MCF 10A (cell line): ENCODE data around the gene SAMSN1. TPM values are rescaled to one million over a fixed set of nuclear protein-coding genes. Genes with fewer than 3 reads are reported as not detected.

Source experiments
- BruUV-seq: library from RNA; stranded (reverse); fragments of 400-500 nt; replicated peaks from 2 replicates; lab custom pipeline; 2021; lab: Mats Ljungman, UMichigan
- CTCF ChIA-PET: fragments of 300-600 bp; sonication (Branson Sonifier 250); formaldehyde crosslinking; extraction: SDS; loops from one replicate; lab custom pipeline; 2021; ENCODE audit warnings: antibody characterized with exemption, inconsistent platforms; lab: Yijun Ruan, JAX
- POLR2A ChIA-PET: fragments of 300-600, 350-650 bp; sonication (Branson Sonifier 250); formaldehyde crosslinking; extraction: SDS; loops from one replicate; lab custom pipeline; 2020; ENCODE audit warnings: antibody characterized with exemption, inconsistent platforms; lab: Yijun Ruan, JAX
- DNase-seq: peaks from one replicate; pipeline ENCODE4 v3.0.0-alpha.2; 2018; ENCODE audit not compliant: unreplicated experiment
- H3K27ac Mint-ChIP-seq: one replicate; pipeline ENCODE4 v1.8.0; 2022; ENCODE audit warnings: mild to moderate bottlenecking, low read depth, mixed read lengths; ENCODE audit not compliant: unreplicated experiment
- H3K27me3 Mint-ChIP-seq: one replicate; pipeline ENCODE4 v1.8.0; 2022; ENCODE audit warnings: mixed read lengths; ENCODE audit not compliant: insufficient read depth, unreplicated experiment
- H3K36me3 Mint-ChIP-seq: one replicate; pipeline ENCODE4 v1.8.0; 2022; ENCODE audit warnings: mild to moderate bottlenecking, moderate library complexity, mixed read lengths; ENCODE audit not compliant: insufficient read depth, unreplicated experiment
- H3K4me1 Mint-ChIP-seq: one replicate; pipeline ENCODE4 v1.8.0; 2022; ENCODE audit warnings: mixed read lengths; ENCODE audit not compliant: insufficient read depth, unreplicated experiment
- H3K4me3 Mint-ChIP-seq: one replicate; pipeline ENCODE4 v1.8.0; 2022; ENCODE audit warnings: mild to moderate bottlenecking, moderate library complexity, mixed read lengths; ENCODE audit not compliant: unreplicated experiment
- H3K9me3 Mint-ChIP-seq: one replicate; pipeline ENCODE4 v1.8.0; 2022; ENCODE audit warnings: mixed read lengths; ENCODE audit not compliant: unreplicated experiment
- CTCF ChIP-seq: fragments of 200-600 bp; IDR thresholded peaks from one replicate; pipeline ENCODE4 v1.8.0; 2022; ENCODE audit warnings: antibody characterized with exemption, mild to moderate bottlenecking; ENCODE audit not compliant: unreplicated experiment
- intact Hi-C: fragments of 100-400 bp; cut with micrococcal nuclease; formaldehyde crosslinking; loops from 2 replicates; pipeline ENCODE4 v1.14.1; 2022
- total RNA-seq: library from RNA; stranded (reverse); gene quantifications from 2 replicates; pipeline ENCODE4 v1.2.3, GENCODE V29; 2022

Gene SAMSN1
- total RNA-seq, 1 experiment from 2014 or later = 2.3 TPM

GRCh38 chr21:14559102-14559501 lies 13.0 kb upstream of the SAMSN1 start:
- Mint-ChIP-seq H3K36me3 (no peaks in the 10 kb centered on the region), H3K27me3 (no peaks in the 10 kb centered on the region), H3K4me3 (no peak overlapping the region), H3K4me1 (peaks cover 12% of the 10 kb centered on the region), H3K27ac (no peak overlapping the region), H3K9me3 (peaks cover 26% of the 10 kb centered on the region)
- ChIA-PET CTCF (interaction anchor here (0.6 kb wide), 1 partner anchor 241 kb away, joined by 3 read pairs; no protein-coding TSS in a partner anchor), POLR2A (interaction anchor here (0.6 to 1.2 kb wide), 4 partner anchors 9 to 467 kb away, joined by 3 to 4 read pairs (median 3); no protein-coding TSS in a partner anchor)
- intact Hi-C loops = no loop called here
- no TSS peak for BruUV-seq
- DNase-seq = no peak
- no peak for TF ChIP-seq CTCF

GRCh38 chr21:14557413-14557812 lies 11.3 kb upstream of the SAMSN1 start:
- Mint-ChIP-seq H3K4me1 (peaks cover 12% of the 10 kb centered on the region), H3K27ac (no peak overlapping the region), H3K9me3 (peaks cover 26% of the 10 kb centered on the region), H3K4me3 (no peak overlapping the region), H3K27me3 (no peaks in the 10 kb centered on the region), H3K36me3 (no peaks in the 10 kb centered on the region)
- no peak for TF ChIP-seq CTCF
- ChIA-PET CTCF (interaction anchor here (0.7 kb wide), 1 partner anchor 946 kb away, joined by 3 read pairs; no protein-coding TSS in a partner anchor), POLR2A (no interaction called here)
- BruUV-seq = no TSS peak
- DNase-seq = no peak
- intact Hi-C loops = no loop called here

GRCh38 chr21:14554948-14555347 lies 8.8 kb upstream of the SAMSN1 start:
- CTCF ChIA-PET = no interaction called here
- H3K27me3 Mint-ChIP-seq = no peaks in the 10 kb centered on the region
- peaks cover 16% of the 10 kb centered on the region for H3K4me1 Mint-ChIP-seq
- no peak for TF ChIP-seq CTCF
- intact Hi-C loops = no loop called here
- POLR2A ChIA-PET = no interaction called here
- peak; percentile 35 for DNase-seq
- H3K27ac Mint-ChIP-seq = peak overlapping the region; percentile 17
- H3K36me3 Mint-ChIP-seq = no peaks in the 10 kb centered on the region
- H3K4me3 Mint-ChIP-seq = no peak overlapping the region
- BruUV-seq = no TSS peak
- H3K9me3 Mint-ChIP-seq = peaks cover 2% of the 10 kb centered on the region

- BruUV-seq = no TSS peak
- no peak for TF ChIP-seq CTCF
- no peaks in the 10 kb centered on the region for H3K36me3 Mint-ChIP-seq
- DNase-seq = no peak
- POLR2A ChIA-PET = interaction anchor here (1.3 kb wide), 1 partner anchor 48 kb away, joined by 3 read pairs; no protein-coding TSS in a partner anchor
- no peaks in the 10 kb centered on the region for H3K27me3 Mint-ChIP-seq
- CTCF ChIA-PET = no interaction called here
- H3K27ac Mint-ChIP-seq = no peak overlapping the region
- intact Hi-C loops = no loop called here
- no peaks in the 10 kb centered on the region for H3K9me3 Mint-ChIP-seq
- peaks cover 30% of the 10 kb centered on the region for H3K4me1 Mint-ChIP-seq
- no peak overlapping the region for H3K4me3 Mint-ChIP-seq
Observed at GRCh38 chr21:14553422-14553821, 7.3 kb upstream of the SAMSN1 start.
